PC-3 (cell line): ENCODE measurements around the gene PROX1.

Experiments used
- EZH2 ChIP-seq: fragments of 300-600 bp; sonication (generic); IDR thresholded peaks from one replicate; pipeline ENCODE4 v1.6.1; 2017; ENCODE audit warnings: antibody characterized with exemption, mild to moderate bottlenecking, low read length; ENCODE audit not compliant: unreplicated experiment
- EZH2phosphoT487 ChIP-seq: fragments of 300-600 bp; sonication (generic); IDR thresholded peaks from 2 replicates; pipeline ENCODE4 v1.6.1; 2018; ENCODE audit warnings: mild to moderate bottlenecking, antibody characterized with exemption, low read length, borderline replicate concordance
- TF ChIP-seq, protein P1 (sequence below): fragments of 300-600 bp; sonication (generic); conservative IDR thresholded peaks from 2 replicates; pipeline ENCODE4 v1.5.1; 2017; ENCODE audit warnings: antibody characterized with exemption, low read depth, mild to moderate bottlenecking, low read length

DNA sequence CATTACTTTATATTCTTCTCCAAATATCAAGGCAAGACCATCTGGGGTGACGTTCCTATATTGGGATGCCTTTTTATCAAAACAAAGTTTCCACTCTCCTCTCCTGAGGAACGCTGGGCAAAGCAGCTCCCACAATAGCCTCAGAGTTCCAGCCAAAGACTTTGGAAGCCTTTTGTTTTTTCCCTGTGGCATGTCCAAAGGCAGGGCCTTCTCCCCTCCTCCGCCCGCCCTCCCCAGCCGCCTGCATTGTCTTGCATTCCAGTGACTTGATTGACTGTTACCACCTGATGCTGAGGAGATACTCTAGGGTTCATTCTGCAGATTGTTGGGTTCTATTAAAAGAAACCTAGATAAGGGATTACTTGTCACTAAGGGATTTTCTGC, 43.5 kb downstream of the PROX1 start:
- TF ChIP-seq, protein P1, sequence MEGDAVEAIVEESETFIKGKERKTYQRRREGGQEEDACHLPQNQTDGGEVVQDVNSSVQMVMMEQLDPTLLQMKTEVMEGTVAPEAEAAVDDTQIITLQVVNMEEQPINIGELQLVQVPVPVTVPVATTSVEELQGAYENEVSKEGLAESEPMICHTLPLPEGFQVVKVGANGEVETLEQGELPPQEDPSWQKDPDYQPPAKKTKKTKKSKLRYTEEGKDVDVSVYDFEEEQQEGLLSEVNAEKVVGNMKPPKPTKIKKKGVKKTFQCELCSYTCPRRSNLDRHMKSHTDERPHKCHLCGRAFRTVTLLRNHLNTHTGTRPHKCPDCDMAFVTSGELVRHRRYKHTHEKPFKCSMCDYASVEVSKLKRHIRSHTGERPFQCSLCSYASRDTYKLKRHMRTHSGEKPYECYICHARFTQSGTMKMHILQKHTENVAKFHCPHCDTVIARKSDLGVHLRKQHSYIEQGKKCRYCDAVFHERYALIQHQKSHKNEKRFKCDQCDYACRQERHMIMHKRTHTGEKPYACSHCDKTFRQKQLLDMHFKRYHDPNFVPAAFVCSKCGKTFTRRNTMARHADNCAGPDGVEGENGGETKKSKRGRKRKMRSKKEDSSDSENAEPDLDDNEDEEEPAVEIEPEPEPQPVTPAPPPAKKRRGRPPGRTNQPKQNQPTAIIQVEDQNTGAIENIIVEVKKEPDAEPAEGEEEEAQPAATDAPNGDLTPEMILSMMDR = no peak
- TF ChIP-seq EZH2 (no peak), EZH2phosphoT487 (no peak)
